Measurements from ENCODE around the gene GEMIN7. TPM values are rescaled to one million over a fixed set of nuclear protein-coding genes. Genes with fewer than 3 reads are reported as not detected.

GEMIN7 gene
- total RNA-seq, 2 donors from 2014 or later, result 15.8 to 19.5 TPM

DNA sequence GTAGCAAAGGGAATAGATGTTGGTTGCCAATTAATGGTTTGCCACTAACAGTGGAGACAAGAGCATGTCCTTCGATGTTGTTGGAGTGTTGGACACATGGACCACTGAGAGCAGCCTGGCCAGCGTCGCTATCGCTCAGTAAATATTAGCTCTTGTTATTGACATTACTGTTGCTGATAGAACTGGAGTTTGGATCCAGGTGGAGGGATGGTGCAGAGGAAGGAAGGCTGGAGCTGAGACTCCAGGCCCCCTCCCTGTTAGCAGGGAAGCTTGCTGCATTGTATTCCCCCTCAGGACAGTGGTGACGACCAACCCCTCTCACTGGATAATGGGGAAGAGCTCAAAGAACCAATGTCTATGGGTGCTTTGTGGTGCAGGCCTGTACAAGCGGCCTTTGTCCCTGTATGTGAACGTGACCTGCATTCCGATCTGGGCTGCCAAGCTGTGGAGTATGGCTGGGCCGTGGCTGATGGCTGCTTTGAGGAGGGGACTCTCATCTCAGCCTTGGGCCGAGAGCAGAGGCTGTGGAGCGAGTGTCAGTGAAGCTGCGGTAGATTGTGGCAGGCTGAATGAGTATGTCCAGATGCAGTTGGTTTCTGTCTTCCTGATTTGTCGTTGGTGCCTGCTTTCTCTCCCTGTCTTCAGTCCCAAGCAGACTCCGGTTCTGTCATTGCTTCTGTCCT lies 33.2 kb upstream of the GEMIN7 start:
- peaks cover 0 to 6% of the 10 kb centered on the region in 2 donors for H3K36me3 ChIP-seq (replicated peaks in 1 of 2; ENCODE audit: insufficient read depth in 1 of 2, low read depth in 2 of 2)
- H3K4me3 ChIP-seq, result no peak overlapping the region
- H3K4me1 ChIP-seq, result peaks cover 66% of the 10 kb centered on the region
- no peak for TF ChIP-seq POLR2A (IDR thresholded peaks at IDR 0.05)
- TF ChIP-seq, protein P1, sequence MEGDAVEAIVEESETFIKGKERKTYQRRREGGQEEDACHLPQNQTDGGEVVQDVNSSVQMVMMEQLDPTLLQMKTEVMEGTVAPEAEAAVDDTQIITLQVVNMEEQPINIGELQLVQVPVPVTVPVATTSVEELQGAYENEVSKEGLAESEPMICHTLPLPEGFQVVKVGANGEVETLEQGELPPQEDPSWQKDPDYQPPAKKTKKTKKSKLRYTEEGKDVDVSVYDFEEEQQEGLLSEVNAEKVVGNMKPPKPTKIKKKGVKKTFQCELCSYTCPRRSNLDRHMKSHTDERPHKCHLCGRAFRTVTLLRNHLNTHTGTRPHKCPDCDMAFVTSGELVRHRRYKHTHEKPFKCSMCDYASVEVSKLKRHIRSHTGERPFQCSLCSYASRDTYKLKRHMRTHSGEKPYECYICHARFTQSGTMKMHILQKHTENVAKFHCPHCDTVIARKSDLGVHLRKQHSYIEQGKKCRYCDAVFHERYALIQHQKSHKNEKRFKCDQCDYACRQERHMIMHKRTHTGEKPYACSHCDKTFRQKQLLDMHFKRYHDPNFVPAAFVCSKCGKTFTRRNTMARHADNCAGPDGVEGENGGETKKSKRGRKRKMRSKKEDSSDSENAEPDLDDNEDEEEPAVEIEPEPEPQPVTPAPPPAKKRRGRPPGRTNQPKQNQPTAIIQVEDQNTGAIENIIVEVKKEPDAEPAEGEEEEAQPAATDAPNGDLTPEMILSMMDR (IDR thresholded peaks at IDR 0.05), result no peak
- ATAC-seq, result peak; percentile 72
- intact Hi-C loops (cut with DNase I), result no loop called here
- DNase-seq, result peak in 3 of 4 donors; percentile 35 to 61 (median 50)
- peak overlapping the region in 2 of 4 donors; percentile 42 to 60 for H3K27ac ChIP-seq
- no peaks in the 10 kb centered on the region for H3K9me3 ChIP-seq
- WGBS, 2 donors, result 37 to 47% methylated on average over 5 to 14 of the region's 14 CpGs
- no peaks in the 10 kb centered on the region for H3K27me3 ChIP-seq

DNA sequence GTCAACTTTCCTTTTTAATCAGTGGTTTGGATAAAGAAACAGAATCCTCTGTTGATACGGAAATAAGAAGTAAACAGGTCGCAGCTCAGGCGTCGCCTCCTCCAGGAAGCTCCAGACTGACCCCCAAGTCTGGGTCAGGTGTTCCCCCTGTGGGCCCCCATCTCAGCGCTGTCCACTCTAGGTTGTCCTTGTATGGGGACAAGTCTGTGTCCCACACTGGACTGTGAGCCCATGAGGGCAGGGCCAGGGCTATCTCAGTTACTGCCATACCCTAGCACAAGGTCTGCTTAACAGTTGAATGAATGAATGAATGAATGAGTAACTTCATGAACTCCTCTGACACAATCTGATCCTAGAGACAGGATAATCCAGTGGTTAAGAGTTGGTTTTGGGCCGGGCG lies 32.7 kb upstream of the GEMIN7 start:
- Histone ChIP-seq H3K27me3 (no peaks in the 10 kb centered on the region), H3K36me3 (replicated peaks in 1 of 2; ENCODE audit: insufficient read depth in 1 of 2, low read depth in 2 of 2) (peaks cover 0 to 6% of the 10 kb centered on the region in 2 donors), H3K27ac (peak overlapping the region in 1 of 4 donors; percentile 42), H3K4me3 (no peak overlapping the region), H3K9me3 (no peaks in the 10 kb centered on the region), H3K4me1 (peaks cover 61% of the 10 kb centered on the region)
- WGBS, 2 donors, result 64 to 72% methylated on average over 4 to 7 of the region's 7 CpGs
- ATAC-seq, result no peak
- TF ChIP-seq, protein P1 (IDR thresholded peaks at IDR 0.05), result no peak
- TF ChIP-seq POLR2A (IDR thresholded peaks at IDR 0.05), result no peak
- intact Hi-C loops (cut with DNase I), result no loop called here
- no peak for DNase-seq

DNA sequence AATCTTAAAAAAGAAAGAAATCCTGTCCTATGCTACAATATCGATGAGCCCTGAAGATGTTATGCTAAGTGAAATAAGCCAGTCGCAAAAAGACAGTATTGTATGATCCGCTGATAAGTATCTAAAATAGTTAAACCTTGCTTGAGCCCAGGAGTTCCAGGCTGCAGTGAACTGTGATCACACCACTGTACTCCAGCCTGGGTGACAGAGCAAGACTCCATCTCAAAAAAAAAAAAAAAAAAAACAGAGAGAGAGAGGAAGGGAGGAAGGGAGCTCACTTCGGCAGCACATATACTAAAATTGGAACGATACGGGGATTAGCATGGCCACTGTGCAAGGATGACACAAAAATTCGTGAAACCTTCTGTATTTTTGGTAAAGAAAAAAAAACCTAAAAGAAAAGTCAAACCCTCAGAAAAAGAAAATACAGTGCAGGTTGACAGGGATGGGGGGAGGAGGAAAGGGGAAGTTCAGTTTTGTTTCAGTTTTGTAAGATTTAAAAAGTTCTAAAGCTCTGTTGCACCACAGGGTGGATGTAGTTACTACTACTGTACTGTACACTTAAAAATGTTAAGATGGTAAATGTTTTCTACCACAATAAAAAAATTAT lies 31.8 kb upstream of the GEMIN7 start:
- no peak overlapping the region for H3K27ac ChIP-seq

DNA sequence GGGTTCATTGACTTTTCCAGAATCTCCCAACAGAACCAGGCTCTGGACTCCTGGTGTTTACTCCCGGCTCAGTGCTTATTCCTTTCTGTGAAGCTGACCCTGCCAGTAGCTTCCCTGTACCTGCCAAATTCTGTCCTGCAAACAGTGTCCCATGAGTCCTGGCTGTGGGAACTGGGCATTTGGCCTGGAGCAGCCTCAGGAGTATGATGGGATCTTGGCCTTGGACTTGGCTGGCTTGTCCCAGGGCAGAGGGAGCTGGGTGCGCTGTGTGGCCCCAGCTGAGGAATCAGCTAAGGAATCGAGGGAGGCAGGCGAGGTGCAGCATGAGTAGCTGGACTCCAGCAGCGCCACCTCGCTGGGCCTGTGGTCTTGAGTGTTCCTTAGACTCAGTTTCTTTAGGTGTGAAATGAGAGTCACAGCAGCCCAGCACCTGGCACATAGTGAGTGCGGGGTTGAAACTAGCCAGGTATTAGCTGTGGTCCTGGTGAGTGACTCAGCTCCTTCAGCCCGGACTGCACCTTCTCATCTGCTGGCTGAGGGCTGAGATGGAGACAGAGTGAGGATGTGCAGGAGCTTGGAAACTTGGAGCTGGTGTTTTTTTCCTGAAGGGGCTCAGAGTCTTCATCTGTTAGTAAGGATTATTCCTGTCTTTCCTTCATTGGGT lies 29.9 kb upstream of the GEMIN7 start:
- Histone ChIP-seq H3K4me3 (no peak overlapping the region), H3K4me1 (peaks cover 53% of the 10 kb centered on the region), H3K9me3 (no peaks in the 10 kb centered on the region), H3K27me3 (no peaks in the 10 kb centered on the region), H3K27ac (peak overlapping the region in 2 of 4 donors; percentile 11 to 34), H3K36me3 (replicated peaks in 1 of 2; ENCODE audit: insufficient read depth in 1 of 2, low read depth in 2 of 2) (peaks cover 0 to 13% of the 10 kb centered on the region in 2 donors)
- peak; percentile 65 for ATAC-seq
- 31 to 58% methylated on average over 7 to 8 of the region's 8 CpGs for WGBS, 2 donors
- TF ChIP-seq, protein P1 (IDR thresholded peaks at IDR 0.05), result no peak
- TF ChIP-seq POLR2A (IDR thresholded peaks at IDR 0.05), result no peak
- intact Hi-C loops (cut with DNase I), result no loop called here
- peak; percentile 50 to 82 (median 74) for DNase-seq

More for the DNA sequence above, 31.8 kb upstream of the GEMIN7 start:
- Histone ChIP-seq H3K9me3 (no peaks in the 10 kb centered on the region), H3K36me3 (replicated peaks in 1 of 2; ENCODE audit: insufficient read depth in 1 of 2, low read depth in 2 of 2) (peaks cover 0 to 6% of the 10 kb centered on the region in 2 donors), H3K4me1 (peaks cover 53% of the 10 kb centered on the region), H3K4me3 (no peak overlapping the region), H3K27me3 (no peaks in the 10 kb centered on the region)
- TF ChIP-seq POLR2A (IDR thresholded peaks at IDR 0.05), result no peak
- TF ChIP-seq, protein P1 (IDR thresholded peaks at IDR 0.05), result no peak
- DNase-seq (no peak), ATAC-seq (no peak)
- 80 to 84% methylated on average over 7 of the region's 7 CpGs for WGBS, 2 donors
- intact Hi-C loops (cut with DNase I), result no loop called here

All from body of pancreas (tissue), 4 donors.